DMS153 (cell line): ENCODE measurements around the gene GPR107.

ENCODE experiments used
- DNase-seq: peaks from one replicate; lab custom pipeline; 2025; lab: John Stamatoyannopoulos, UW

Gene GPR107

GRCh38 chr9:130110166-130110565, 56.5 kb downstream of the GPR107 start:
- DNase-seq = peak; percentile 34

- no peak for DNase-seq
Observed at GRCh38 chr9:130110596-130111021, 56.9 kb downstream of the GPR107 start.

DNA sequence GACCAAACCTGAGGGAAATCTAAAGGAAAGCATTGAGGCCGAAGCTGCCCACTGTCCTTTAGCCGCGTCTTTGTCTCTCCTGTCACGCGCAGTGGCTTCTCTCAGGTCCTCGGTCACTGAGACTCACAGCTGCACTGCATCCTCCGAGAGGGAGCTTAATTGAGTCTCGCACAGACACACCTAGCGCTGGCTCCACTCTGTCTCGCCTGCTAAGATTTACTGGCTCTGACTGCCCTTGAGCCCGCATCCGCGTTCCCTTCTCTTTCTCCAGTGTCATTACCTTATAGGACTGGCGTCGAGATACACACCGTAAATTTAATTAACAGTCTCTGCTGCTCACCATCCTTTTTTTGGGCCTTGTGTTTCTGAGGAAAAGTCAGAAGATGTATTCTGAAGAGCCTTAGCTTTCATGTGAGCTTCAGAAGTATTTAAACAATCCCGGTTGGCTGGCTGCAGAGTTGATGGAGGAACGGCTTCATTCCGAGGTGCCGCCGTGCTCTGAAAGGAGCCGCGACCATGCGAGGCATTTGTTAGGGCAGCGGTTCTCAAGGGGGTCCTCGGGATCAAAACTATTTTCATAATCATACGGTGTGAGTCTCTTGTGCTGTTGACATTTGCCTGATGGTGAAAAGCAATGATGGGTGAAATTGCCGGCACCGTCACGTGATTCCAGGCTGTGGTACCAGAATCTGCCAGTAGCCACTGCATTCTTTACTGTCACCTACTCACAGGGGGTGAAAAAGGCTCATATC, 58.3 kb downstream of the GPR107 start:
- peak; percentile 39 for DNase-seq

DNA sequence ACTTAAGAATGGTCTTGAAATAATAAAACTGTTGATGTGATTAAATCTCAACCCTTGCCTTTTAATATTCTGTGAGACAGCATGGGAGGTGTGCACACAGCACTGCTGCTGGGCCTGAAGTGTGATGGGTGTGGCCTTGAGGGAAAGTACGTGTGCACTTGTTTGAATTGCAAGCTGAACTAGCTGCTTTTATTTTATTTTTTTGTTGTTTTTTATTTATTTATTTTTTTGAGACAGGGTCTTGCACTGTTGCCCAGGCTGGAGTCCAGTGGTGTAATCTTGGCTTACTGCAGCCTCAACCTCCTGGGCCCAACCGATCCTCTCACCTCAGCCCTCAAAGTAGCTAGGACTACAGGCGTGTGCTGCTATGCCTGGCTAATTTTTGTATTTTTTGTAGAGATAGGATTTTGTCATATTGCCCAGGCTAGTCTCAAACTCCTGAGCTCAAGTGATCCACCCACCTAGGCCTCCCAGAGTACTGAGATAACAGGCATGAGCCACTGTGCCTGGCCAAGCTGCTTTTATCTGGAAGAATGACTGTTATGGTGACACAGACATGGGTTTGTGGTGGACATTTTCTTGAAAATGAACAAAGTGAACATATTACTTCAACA, 58.9 kb downstream of the GPR107 start:
- DNase-seq = no peak

GRCh38 chr9:130114741-130115140, 61.0 kb downstream of the GPR107 start:
- no peak for DNase-seq

GRCh38 chr9:130116346-130116745, 62.6 kb downstream of the GPR107 start:
- DNase-seq = no peak

- no peak for DNase-seq
Observed at GRCh38 chr9:130117376-130117775, 63.7 kb downstream of the GPR107 start.

DNA sequence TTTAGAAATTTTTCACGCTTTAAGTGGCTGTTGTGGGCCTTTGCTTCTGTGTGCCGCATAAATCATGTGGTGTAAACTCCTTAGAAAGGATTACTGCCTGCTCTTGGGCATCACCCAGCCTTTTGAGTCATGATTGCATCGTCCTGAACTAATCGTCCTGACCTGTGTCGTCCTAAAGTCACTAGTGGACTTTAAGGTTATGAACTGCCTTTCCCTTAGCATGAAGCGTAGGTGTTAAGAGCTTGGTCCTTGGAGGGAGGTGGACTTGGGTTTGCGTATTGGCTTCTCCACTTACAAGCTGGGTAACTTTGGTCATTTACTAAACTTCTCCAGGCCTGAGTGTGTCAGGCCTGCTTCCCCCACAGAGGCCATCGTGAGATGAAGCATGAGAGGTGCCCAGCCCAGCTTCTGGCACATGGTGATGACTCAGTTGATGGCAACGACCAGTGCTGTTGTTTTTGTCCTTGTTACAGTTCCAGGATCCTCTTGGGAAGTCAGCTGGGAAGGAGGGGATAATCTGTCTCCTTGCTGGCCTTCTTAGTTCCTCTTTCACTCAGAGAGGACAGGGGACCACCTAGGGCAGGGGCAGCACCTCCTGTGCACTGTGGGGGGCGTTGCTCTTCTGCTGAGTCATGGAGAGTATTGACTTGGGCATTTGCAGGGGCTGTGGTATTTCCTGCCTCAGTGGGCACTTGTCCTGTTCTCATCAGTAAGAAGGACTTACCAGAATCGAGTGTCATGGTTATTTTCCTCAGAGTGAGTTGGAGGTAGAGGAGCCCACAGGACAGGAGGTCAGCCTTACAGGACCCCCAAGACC, 64.3 kb downstream of the GPR107 start:
- no peak for DNase-seq

- peak; percentile 97 for DNase-seq
Observed at GRCh38 chr9:130118841-130119518, 65.3 kb downstream of the GPR107 start.

DNA sequence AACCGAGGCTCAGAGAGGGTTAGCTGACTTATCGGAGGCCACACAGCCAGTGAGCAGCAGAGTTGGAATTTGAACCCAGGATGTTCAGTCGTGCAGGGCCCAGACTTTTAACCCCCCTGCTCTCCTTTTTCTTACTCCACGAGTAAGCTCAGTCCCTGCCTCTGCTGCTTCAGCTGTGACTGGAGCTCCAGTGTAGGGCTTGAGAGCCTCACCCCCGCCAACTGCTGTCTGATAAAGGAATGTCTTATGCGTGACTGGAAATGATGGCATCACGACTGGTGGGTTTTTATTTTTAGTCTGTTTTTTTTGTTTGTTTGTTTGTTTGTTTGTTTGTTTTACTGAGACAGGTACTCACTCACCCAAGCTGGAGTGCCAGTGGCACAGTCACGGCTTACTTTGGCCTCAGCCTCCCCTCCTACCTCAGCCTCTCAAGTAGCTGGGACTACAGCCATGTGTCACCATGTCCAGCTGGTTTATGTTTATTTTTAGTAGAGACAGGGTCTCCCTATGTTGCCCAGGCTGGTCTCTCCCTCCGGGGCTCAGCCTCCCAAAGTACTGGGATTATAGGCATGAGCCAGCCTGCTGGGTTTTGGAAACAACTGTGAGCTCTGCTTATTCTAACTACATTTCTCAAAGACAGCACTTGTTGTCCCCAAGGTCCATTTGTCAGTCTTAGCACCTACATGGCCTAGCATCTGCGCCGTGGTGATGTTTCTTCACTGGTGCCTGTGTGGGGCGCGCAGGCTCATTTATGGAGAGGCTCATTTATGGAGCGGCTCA, 66.0 kb downstream of the GPR107 start:
- DNase-seq = no peak

DNA sequence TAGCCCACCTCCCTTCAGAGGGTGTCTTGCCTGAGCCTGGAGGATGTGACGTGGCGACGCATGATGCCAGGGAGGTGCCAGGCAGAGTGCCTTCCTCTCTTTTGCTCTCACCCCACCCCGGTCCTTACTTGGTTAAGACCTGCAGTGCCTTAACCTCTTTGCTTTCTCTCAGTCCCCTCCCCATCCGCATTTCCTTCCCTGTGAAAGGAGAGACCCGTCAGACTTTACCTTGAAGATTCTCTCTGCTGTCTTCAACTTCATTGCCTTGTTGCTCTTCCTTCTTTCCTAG, 66.5 kb downstream of the GPR107 start:
- no peak for DNase-seq

GRCh38 chr9:130120832-130121231, 67.1 kb downstream of the GPR107 start:
- DNase-seq = no peak

- no peak for DNase-seq
Observed at GRCh38 chr9:130122456-130122855, 68.8 kb downstream of the GPR107 start.

DNA sequence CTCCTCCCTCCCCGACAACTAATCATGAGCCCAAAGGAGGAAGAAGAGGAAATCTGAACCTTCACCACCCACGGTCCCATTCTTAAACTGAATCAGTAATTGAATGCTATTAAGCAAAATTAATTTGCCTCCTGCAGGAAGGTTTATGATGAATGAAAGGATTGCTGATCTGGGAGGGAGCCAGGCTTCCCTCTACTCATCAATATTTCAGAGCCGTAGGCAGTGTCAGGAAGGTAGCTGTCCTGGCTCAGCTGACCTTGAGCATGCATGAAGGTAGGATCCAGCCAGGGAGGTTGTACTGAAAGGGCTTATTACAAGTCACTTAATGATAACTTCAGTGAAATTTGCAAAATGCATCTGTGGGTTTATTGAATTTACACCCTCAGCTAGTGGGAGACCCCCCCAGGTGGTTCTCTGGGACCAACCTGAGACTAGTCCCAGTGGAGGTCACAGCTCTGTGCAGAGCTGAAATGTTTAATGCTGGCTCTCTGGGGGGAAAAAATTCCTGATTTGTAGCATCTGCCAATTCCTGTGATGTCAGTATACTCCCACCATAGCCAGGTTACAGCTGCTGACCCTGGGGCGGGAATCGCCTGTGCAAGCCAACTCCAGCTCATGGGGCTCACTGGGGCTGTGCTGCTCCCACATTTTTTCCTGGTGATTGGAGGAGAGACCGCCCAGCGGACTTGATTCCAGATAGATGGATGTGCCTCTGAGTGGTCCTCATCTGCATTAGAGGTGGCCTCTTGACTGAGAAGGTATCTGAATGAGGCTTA, 70.6 kb downstream of the GPR107 start:
- no peak for DNase-seq

- DNase-seq = no peak
Observed at GRCh38 chr9:130126721-130127433, 73.2 kb downstream of the GPR107 start.

DNA sequence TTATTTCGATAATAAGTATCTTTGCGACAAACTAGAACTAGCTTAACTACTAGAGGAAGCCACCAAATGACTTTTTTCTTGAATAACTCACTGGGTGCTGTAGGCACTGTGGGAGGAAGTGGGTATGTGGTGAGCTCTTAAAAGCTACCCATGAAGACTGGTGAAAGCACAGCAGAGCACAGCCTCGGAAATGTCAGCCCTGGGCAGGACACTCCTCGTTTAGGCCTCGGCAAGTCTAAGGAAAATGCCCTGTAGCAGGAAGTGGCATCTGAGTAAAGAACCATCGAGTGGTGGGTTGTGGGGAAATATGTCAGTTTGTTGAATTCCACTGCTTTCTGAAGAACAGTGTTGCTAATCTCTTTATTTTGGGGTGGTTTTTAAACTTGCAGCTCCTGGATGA, 74.5 kb downstream of the GPR107 start:
- no peak for DNase-seq

DNA sequence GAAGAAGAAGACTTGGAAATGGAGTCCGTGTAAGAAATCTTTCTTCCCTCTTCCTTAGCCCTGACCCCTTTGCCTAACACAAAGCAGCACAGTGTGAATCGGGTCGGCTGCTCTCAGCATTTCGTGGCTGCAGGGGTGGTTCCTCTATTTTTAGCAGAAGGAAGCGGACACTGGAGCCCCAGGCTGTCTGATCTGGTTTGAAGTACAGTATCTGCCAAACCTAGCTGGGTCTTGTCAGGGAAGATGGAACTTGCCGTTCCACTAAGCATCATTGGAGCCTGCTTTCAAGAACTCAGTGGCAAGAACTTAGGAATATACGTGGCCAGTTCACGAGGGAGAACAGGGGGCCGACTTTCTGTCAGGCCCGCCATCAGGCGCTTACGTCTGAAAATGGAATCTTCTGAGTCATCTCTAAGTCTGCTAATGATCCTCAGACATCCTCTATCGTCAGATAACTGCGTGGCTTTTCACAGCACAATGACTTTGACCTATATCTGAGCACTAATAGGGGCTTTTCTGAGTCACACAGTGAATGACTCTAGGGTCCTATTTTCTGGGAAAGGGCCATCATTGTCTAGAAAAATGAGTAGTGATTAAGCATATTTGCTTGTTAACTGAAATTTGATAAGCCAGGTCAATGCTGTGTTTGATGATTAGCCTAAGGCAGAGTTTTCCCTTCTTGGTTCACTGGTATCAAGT, 75.2 kb downstream of the GPR107 start:
- no peak for DNase-seq

DNA sequence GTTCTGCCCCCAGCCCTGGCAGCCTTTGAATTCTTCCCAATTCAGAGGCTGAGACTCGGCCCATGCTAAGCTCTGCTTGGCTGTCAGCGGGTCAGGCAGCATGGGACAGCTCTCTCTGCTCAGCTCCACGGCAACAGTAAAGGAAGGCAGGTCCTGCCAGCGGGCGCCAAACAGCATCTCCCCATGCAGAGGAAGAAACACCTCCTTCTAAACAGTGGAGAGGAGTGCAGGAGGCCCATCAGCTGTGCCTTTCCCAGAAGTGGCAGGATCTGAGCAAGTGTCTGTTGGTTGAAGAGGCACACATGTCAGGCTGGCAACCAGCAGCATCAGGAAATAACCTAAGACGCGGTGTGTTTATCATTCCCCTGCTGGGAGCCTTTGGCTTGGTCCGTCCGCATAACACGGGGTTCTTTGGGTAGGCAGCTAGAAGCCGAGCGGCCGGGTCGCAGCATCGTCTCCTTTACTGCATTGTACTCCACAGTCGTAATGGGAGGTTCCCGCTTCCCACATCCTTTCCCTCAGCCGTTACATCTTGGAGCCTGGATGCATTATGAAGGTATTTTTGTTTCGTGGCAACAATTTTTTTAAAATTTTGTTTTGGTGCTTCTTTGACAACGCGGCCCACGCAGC, 75.8 kb downstream of the GPR107 start:
- no peak for DNase-seq

DNA sequence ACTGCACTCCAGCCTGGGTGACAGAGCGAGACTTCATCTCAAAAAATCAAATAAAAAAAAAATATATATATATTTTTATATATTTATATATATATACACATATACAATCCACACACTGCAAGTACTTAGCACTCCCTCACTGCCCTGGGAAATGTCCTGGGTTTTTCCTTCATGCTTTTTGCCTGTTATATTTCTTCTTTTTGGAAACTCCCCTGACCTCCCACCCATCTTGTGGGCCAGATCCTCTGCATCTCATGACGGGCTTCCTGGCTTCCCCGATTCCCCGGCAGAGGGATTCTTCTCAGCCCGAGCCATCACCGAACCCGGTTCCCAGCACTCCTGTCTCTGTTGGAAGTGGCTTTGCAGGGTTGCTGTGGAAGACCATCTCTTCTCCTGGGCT, 79.0 kb downstream of the GPR107 start:
- DNase-seq = no peak
